ENCODE results near the gene CHTF18.
"Not testable (repeated sequence)": the region's sequence is repeated elsewhere in the genome, so short reads cannot be mapped to it uniquely, and the experiment has no call there.

CHTF18 gene

DNA sequence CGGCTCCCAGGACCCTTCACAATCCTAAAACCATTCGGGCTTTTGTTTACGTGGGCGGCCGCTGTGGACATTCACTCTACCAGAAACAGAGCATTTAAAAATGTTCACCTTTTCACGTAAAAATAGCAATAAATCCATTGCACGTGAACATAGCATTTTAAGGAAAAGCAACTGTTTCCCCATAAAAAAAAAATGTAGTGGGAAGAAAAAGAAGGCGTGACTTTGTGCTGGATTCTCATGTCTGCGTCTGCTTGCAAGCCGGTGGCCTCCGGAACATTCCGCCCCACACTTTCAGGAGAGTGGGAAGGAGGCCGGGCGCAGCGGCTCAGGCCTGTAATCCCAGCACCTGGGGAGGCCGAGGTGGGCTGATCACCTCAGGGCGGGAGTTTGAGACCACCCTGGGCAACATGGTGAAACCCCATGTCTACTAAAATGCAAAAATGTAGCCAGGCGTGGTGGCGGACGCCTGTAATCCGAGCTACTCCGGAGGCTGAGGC, 25.5 kb downstream of the CHTF18 start:
- no peak for DNase-seq

DNA sequence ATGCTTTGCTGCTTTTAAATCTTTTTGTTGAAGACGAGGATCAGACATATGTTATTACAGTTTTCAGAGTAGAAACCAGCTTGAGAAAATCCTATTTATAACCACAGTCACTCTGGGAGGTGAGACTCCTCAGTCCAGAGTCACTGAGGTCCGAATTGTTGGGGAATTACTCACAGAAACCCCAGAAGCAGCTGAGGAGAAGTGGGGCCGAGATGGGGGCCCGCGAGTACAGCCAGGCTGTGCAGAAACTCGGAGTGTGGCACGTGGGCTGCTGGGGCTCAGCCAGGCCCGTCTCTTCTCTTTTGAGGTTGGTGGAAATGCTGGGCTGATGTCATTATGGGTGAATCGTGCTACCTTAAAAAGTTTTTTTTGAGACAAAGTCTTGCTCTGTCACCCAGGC, 26.6 kb downstream of the CHTF18 start:
- DNase-seq = no peak

DNA sequence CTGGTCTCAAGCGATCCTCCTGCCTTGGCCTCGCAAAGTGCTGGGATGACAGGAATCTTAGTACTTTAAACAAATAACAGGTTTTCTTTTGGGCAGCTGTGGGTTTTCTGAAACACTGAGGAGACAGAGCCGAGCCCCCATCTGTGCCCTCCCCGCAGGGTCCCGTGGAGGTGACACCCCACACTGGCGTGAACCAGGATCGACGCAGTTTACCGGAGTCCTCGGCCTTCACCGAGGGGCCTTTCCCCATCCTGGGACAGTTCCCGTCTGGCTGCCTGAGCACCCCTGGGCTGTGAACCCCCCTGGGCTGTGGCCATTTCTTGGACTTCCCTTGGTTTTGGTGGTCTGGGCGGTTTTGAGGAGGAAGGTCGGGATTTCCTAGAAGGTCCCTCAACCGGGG, 27.4 kb downstream of the CHTF18 start:
- no peak for DNase-seq

DNA sequence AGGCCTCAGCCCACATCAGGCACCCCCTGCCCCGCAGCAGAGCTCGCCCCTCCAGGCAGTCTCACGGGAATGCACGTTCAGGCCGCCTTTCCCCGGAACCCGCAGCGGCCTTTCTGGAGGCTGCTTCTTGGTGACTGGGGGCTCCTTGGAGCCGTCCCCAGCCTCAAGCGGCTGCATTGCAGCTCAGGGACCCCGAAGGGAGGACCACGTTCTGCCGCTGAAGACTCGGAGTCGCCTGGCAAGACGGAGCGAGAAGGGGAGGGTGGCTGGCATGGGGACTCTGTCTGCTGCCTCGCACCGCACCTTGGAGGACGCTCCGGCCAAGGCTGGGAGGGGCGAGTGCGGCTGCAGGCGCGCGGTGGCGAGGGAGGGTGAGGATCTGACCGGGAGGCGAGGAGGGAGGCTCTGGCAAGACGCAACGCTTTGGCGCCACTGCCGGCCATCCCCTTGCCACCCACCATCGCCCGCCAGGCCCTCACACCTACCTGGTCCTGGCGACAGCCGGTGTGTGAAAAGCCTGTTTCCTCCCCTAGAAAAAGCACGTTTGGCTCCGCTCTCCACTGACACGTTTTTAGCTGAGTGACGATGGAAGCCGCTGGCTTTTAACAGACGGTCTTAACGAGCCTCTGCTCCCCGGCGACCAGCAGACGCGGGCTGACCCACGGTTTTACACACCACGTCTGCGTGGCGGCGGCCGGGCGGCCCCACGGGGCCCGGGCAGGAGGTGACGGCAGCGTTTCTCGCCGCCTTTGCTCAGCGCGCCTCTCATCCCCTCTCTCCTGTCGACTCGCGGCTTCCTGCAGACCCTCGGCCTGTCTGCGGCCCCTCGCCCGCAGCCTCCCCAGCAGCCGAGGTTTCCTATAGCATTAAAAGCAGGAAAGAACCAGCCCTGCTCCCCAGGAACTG, 28.8 kb downstream of the CHTF18 start:
- DNase-seq = no peak

DNA sequence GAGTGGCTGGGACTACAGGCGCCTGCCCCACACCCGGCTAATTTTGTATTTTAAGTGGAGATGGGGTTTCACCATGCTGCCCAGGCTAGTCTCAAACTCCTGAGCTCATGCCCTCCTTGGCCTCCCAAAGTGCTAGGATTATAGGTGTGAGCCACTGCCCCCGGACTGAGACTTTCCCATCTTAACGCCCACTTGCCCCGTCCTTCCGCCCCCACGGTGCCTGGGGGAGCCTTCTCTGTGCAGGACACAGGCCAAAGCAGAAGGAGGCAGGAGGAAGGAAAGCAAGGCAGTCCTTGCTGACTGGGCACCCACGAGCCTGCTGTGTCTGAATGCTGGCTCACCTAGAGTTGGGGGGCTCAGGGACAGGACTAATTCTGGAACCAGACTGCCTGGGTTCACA, 29.7 kb downstream of the CHTF18 start:
- DNase-seq = no peak

DNA sequence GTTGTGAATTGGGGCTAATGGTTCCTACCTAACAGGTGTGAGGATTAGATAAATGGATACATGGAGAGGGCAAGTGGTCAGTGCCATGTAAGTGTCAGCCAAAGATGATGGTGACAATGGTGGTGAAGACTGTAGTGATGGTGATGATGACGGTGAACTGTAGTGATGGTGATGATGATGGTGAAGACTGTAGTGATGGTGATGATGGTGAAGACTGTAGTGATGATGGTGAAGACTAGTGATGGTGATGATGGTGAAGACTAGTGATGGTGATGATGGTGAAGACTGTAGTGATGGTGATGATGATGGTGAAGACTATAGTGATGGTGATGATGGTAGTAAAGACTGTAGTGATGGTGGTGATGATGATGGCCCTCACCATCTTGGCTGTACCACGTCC, 30.2 kb downstream of the CHTF18 start:
- DNase-seq = no peak

DNA sequence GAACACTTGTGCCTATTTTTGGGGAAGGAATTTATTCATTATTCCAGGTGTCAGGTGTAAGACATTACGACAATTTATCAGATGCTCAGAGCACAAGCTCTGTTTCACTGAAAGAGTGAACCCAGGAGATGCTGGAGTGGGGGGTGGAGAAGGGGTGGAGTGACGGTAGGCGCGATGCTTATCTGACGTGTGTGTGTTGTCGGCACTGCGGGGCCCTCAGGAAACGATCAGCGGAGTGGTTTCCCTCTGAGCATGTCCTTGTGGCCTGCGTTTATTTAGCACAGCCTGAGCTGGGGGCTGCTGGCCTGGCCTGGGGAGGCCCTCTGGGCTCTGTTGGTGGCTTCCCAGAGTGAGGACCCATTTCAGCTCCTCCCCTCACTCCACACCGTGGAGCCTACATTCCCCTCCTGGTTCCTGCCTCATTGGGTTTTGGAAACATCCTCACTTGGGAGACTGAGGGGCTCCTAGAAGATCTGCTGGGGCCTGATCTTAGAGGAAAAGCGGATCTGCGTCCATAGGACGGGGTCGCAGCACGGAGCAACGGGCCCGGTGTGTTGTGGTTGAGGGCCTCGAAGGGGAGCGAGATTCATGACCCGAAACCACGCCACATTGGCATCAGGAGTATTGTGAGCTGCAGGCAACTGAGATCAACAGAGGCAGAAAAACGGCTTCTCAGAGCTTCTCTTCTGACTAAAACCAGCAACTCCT, 31.1 kb downstream of the CHTF18 start:
- DNase-seq = no peak

DNA sequence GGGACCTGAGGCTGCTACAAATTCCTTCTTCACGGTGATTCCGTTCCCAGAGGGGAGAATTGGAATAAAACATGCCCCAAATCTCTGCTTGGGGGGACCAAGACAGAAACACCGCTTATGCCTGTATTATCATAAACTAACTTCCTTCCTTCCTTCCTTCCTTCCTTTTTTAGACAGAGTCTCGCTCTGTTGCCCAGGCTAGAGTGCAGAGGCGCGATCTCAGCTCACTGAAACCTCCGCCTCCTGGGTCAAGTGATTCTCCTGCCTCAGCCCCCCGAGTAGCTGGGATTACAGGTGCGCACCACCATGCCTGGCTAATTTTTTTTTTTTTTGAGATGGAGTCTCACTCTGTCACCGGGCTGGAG, 31.6 kb downstream of the CHTF18 start:
- not testable (repeated sequence) for DNase-seq

DNA sequence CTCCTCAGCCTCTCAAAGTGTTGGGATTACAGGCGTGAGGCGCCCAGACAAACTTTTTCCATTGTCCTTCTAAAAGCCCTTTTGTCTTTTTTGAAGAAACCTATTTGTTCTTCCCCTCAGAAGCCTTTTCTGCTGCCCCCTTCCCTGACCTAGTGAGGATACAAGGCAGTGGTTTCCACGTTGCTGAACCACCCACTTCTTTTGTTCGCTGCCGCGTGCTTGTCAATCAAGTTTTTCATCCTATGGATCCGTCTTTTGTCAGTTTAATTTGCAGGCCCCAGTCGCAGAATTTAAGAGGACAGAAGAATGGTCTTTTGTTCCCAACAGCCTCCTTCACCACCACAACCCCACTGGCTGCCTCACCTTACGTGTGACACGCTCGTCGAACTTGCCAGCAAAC, 32.3 kb downstream of the CHTF18 start:
- no peak for DNase-seq

DNA sequence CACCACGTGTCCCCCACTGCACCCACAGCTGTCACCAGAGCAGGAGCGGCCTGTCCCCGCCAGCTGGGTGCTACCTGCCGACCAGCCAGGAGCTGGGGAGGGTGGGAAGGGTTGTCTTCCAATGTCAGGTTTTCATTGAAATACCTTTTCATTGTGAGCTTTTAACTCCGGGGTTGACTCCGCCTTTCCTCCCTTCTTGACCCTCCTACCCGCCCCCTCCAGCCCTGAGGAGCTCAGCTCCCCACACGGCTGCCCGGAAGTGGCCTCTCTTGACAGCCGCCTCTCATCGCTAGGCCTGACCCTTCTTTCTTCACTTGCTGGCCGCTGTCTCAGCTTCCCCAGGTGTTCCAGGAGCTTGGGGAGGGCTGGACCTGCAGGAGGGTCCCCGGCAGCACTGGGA, 33.3 kb downstream of the CHTF18 start:
- no peak for DNase-seq

DNA sequence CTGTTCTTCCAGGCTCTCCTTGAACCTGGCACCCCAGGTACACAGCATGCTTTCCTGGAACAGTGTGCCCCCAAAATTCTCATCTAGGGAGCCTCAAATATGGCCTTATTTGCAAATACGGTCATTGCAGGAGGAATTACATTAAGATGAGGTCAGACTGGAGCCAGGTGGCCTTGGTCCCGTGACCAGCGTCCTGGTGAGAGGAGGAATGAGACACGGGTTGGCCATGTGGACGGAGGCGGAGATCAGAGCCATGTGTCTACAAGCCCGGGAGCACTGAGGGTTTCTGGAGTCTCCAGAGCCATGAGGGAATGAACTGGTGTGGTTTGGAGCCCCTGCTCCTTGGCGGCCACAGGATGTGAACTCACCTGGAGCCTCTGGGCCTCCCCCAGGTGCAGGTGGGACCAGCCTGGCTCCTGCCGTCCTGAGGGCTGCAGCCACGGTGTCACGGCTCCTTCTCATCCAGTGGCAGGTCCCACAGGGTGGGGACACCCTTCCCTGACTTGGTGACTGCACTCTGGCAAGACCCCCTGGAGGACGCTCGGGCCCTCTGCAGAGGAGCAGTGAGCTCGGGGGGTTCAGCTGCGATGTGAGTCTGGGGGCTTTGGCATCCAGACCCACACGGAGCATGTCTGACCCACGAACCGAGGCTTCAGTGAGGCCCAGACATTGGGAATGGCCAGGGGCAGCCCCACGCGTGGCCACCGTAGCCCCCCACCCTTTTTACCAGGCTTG, 33.9 kb downstream of the CHTF18 start:
- DNase-seq = no peak

DNA sequence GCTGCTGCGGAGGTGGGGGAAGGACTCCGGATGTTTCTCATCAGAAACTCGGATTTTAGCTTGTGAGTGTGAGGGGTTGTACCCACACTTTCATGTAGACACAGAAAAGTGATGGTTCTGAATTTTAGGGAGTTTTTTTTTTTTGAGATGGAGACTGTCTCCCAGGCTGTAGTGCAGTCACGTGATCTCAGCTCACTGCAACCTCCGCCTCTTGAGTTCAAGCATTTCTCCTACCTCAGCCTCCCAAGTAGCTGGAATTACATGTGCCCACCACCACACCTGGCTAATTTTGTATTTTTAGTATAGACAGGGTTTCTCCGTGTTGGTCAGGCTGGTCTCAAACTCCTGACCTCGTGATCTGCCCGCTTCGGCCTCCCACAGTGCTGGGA, 34.5 kb downstream of the CHTF18 start:
- DNase-seq = no peak

DNA sequence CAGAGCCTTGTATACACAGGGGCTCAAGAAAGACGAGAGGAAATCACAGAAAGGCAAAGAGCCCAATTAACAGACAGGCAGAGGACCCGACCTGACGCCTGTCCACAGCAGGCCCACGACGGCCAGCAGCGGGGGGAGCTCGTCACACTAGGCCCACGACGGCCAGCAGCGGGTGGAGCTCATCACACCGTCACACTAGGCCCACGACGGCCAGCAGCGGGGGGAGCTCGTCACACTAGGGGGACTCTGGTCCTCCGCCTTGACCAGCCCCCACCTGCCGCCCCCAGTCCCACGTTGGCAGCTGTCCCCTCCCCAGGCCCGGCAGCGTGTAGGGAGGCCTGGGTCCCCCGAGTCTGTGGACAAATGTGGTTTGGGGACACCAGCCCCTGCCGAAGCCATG, 35.8 kb downstream of the CHTF18 start:
- DNase-seq = no peak

DNA sequence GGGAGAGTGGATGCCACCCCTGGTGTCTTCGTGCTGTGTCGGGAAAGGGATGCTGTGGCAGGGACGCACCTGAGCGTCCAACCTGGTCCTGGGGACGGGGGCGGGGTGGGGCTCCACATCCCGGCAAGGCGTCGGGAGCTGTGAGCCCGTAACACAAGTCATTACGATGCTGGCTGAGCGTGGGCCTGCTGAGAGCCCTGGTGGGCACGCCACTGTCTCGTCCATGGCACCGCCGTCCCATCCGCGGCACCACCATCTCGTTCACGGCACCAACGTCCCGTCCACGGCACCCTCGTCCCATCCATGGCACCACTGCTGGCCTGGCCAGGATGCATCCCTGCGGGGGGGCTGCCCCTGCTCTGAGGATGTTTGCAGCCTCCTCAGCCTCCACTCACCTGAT, 36.2 kb downstream of the CHTF18 start:
- DNase-seq = no peak

DNA sequence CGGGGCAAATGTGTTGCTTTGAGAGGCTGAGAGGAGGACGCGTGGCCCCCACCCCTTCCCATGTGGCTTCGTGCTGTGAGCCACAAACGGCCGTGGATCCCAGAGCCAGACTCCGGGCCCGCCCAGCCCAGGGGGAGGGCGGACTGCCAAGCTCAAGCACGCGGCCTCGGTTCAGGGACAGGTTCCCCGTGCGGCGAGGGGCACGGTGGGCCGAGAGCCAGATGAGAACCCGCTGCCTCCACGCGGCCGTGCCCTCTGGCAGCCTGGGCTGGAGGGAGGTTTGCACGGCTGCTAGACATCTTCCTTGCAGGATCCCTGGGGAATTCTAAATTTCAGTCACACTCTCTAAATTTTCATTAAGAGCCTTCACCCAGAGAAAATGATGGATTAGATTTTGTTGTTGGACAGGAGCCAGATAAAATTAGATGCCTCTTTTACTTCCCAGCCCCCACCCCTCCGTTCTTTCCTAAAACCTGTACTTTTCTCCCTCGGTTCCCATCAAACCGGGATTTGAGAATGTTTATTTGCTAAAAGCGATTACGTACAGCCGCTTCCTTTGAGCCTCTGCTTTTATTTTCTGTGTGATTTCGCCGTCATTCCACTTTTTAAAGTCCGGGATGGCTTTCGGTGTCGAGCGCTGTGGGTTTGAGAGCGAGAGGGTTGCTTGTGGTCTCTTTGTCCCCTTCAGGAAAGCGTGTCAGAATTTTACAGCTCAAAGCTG, 37.1 kb downstream of the CHTF18 start:
- DNase-seq = no peak

DNA sequence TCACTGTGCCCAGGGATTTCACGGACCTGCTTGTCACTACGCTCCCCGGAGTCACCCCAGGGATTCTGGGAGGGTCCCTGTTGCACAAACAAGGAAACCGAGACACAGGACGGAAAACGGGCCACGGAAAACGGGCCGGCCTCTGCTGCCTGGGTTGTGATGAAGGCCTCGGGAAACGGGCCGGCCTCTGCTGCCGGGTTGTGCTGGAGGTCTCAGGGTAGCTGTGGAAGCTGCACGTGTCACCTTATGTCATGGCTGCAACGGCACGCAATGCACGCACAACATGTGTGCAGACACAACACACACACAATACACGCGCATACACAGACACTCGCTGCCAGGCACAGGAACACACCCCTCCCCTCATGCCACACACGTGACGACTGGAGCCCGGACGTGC, 39.1 kb downstream of the CHTF18 start:
- DNase-seq = no peak

DNA sequence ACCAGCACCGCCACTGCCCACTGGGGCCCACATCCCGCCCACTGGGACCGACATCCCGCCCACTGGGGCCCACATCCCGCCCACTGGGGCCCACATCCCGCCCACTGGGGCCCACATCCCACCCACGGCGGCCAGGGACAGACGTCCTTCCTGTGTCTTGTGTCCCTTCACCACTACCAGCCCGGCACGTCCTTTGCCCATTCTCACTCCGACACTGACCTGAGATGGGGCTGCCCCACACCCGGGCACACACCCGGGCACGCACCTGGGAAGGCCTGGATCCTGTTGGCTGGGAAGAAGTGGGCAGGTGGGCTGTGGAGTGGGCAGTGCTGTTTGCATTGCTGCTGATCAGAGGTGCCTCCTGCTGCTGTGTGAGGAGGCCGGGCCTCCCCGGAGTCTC, 40.5 kb downstream of the CHTF18 start:
- no peak for DNase-seq

DNA sequence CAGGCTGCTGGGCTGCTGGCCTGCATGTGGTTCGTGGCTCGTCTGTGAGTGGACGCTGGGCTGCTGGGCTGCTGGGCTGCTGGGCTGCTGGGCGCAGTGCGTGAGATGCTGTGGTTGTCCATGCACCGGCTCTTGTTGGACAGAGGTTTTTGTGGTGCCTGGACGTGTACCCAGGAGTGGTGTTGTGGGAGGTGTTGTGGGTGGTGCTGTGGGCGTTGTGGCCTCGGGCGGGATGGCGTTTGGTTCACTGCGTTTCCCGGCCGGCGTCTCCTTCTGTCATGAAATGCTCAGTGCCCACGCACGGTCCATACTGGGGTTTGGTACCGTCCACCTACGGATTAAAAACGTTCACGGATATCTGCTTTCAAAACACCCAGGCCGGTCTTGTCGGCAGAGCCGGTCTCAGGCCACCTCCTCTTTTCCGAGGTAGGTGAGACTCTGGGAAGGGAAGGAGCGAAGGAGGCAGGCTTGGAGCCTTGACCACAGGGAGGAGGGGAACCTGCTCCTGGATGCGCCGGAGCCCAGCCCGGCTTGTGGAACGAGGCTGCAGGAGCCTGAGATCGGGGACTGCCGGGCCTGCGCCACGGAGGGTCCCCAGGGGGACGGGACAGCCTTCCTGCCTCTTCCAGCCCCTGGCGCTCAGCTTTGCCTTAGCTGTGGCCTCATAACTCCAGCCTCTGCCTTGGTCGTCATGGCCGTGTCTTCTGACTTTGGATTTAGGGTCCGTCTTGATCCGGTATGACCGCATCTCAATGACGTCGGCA, 41.9 kb downstream of the CHTF18 start:
- DNase-seq = no peak

DNA sequence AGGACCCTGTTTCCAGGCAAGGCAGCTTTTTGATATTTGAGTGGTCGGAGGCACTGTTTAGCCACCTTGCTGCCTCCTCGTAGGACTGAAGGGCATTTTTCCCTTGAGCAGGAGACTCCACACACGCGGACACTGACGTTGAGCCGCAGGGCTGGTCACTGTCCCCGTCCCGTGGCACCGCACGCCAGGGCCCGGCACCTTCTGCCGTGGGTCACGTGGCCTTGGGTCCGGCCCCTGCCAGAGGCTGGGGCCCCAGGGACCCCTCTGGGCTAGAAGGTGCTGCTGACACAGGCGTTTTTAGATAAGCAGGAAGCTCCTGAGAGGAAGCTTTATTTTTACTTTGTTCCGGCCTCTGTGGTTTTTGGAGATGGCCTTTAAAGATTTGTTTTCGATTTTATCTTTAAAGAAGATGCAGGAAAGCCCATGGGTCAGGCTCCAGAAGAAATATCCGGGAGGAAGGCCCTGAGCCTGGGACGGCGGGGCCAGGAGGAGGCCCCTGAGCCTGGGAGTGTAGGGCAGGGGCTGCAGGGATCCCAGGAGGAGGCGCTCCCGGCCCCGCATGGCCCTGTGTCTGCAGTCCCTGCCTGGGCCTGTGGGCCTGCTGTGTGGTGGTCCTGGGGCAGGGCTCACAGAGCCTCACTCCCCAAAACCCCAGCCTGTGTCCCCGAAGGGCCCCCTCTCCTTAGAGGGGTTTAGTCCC, 42.6 kb downstream of the CHTF18 start:
- no peak for DNase-seq

DNA sequence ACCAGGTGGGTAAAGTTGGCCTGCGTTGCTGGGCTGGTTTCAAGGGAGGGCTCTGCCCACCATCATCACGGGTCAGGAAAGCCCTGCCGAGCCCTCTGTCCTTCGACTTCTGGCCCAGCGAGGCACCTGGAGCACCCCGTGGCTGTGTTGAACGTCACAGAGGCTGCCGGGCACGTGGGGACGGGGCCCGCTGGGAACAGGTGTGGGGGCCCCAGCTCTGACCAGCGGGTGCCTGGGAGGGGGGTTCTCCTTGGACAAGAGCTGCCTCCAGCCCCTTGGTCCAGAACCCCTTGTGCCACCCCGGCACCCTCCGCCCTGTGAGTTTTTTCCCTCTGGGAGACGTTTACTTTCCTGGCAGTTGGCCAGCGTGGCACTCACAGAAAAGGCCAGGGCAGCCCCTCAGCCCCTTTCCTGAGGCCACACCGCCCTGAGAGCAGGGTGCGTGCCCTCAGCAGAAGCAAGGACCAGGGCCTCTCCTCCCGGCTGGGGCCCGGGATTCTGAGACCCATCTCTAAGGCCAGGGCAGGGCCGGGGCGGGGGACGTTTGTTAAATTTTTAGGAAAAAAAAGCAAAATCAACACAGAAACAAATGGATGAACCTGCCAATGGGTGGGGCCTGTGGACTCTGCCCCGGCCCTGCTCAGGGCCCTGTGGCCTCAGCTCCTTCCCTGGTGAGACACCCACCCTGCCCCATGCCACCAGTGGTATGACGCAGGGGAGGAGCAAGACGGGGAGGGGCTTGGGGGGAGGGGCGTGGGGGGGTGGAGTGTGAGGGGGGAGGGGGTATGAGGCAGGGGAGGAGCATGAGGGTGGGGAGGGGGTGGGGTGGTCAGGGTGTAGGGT, 43.4 kb downstream of the CHTF18 start:
- DNase-seq = no peak
